ENCODE measurements around the gene LMF2.

- TF ChIP-seq YY1 (tag by site-specific recombination; IDR thresholded peaks at IDR 0.05) (no peak), ZNF785 (tag by site-specific recombination; IDR thresholded peaks at IDR 0.05) (no peak), ZBTB26 (tag by site-specific recombination; optimal IDR thresholded peaks at IDR 0.05) (no peak), HOXA7 (CRISPR knock-in tag; IDR thresholded peaks at IDR 0.05; ENCODE audit: borderline replicate concordance) (no peak), PRDM1 (tag by site-specific recombination; IDR thresholded peaks at IDR 0.05) (no peak), ZNF292 (tag by site-specific recombination; IDR thresholded peaks at IDR 0.05; ENCODE audit: borderline replicate concordance, low read depth) (no peak)
- TF ChIP-seq, protein P1, sequence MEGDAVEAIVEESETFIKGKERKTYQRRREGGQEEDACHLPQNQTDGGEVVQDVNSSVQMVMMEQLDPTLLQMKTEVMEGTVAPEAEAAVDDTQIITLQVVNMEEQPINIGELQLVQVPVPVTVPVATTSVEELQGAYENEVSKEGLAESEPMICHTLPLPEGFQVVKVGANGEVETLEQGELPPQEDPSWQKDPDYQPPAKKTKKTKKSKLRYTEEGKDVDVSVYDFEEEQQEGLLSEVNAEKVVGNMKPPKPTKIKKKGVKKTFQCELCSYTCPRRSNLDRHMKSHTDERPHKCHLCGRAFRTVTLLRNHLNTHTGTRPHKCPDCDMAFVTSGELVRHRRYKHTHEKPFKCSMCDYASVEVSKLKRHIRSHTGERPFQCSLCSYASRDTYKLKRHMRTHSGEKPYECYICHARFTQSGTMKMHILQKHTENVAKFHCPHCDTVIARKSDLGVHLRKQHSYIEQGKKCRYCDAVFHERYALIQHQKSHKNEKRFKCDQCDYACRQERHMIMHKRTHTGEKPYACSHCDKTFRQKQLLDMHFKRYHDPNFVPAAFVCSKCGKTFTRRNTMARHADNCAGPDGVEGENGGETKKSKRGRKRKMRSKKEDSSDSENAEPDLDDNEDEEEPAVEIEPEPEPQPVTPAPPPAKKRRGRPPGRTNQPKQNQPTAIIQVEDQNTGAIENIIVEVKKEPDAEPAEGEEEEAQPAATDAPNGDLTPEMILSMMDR (tag by site-specific recombination; IDR thresholded peaks at IDR 0.05): no peak
Observed at GRCh38 chr22:50486561-50487289, 20.8 kb downstream of the LMF2 start, which contains the start of gene MIOX.
